SU-DHL-6 (cell line): ENCODE measurements around the gene ZPBP2.

Experiments used
- CTCF ChIP-seq: fragments of 200-600 bp; sonication (generic); IDR thresholded peaks from one replicate; pipeline ENCODE4 v1.5.1; 2017; ENCODE audit warnings: antibody characterized with exemption, mild to moderate bottlenecking, low read length, moderate library complexity; ENCODE audit not compliant: insufficient read depth, poor library complexity, severe bottlenecking
- EZH2phosphoT487 ChIP-seq: fragments of 200-600 bp; sonication (generic), shearing (Covaris generic); conservative IDR thresholded peaks from 2 replicates; pipeline ENCODE4 v1.6.1; 2018; ENCODE audit warnings: mild to moderate bottlenecking, antibody characterized with exemption, low read length, moderate library complexity, mixed read lengths

GRCh38 chr17:39925282-39926134 lies 57.5 kb downstream of the ZPBP2 start:
- TF ChIP-seq CTCF, result no peak
- TF ChIP-seq EZH2phosphoT487, result no peak
